ENCODE data around the gene GATAD2B. TPM values are rescaled to one million over a fixed set of nuclear protein-coding genes. Genes with fewer than 3 reads are reported as not detected.
A peak's percentile ranks its signal among the peaks of the same experiment; 100 is the strongest.
"Not testable (repeated sequence)": the region's sequence is repeated elsewhere in the genome, so short reads cannot be mapped to it uniquely, and the experiment has no call there.

GATAD2B gene
- total RNA-seq, 2 donors from 2014 or later, result 58.7 to 102 TPM

- H3K27ac Mint-ChIP-seq, result peak overlapping the region in 1 of 2 donors; percentile 2
- H3K36me3 Mint-ChIP-seq, result peaks cover 0 to 8% of the 10 kb centered on the region in 2 donors
- peaks cover 0 to 5% of the 10 kb centered on the region in 2 donors for H3K9me3 Mint-ChIP-seq
- ATAC-seq (peak in 1 of 2 donors; percentile 90), DNase-seq (ENCODE audit: low spot score in 2 of 2) (no peak)
Observed at GRCh38 chr1:153842006-153842471, 80.7 kb downstream of the GATAD2B start.

GRCh38 chr1:153841463-153841994 lies 81.2 kb downstream of the GATAD2B start:
- Mint-ChIP-seq H3K36me3 (peaks cover 0 to 8% of the 10 kb centered on the region in 2 donors), H3K27ac (no peak overlapping the region), H3K9me3 (peaks cover 0 to 5% of the 10 kb centered on the region in 2 donors)
- DNase-seq (ENCODE audit: low spot score in 2 of 2) (no peak), ATAC-seq (no peak)

- not testable (repeated sequence) for H3K9me3 Mint-ChIP-seq; DNase-seq (ENCODE audit: low spot score in 2 of 2); H3K36me3 Mint-ChIP-seq; ATAC-seq; H3K27ac Mint-ChIP-seq
Observed at GRCh38 chr1:153840774-153841173, 82.0 kb downstream of the GATAD2B start.

GRCh38 chr1:153833968-153834367 lies 88.8 kb downstream of the GATAD2B start:
- not testable (repeated sequence) for H3K27ac Mint-ChIP-seq; H3K36me3 Mint-ChIP-seq; DNase-seq (ENCODE audit: low spot score in 2 of 2); H3K9me3 Mint-ChIP-seq; ATAC-seq

- Mint-ChIP-seq H3K9me3 (no peaks in the 10 kb centered on the region), H3K36me3 (peaks cover 0 to 2% of the 10 kb centered on the region in 2 donors), H3K27ac (no peak overlapping the region)
- ATAC-seq, result no peak
- DNase-seq (ENCODE audit: low spot score in 2 of 2), result no peak
Observed at GRCh38 chr1:153833171-153833570, 89.6 kb downstream of the GATAD2B start.

GRCh38 chr1:153832293-153832692 lies 90.5 kb downstream of the GATAD2B start:
- Mint-ChIP-seq H3K9me3 (no peaks in the 10 kb centered on the region), H3K27ac (no peak overlapping the region), H3K36me3 (peaks cover 0 to 6% of the 10 kb centered on the region in 2 donors)
- DNase-seq (ENCODE audit: low spot score in 2 of 2) (no peak), ATAC-seq (no peak)

- Mint-ChIP-seq H3K36me3 (peaks cover 0 to 6% of the 10 kb centered on the region in 2 donors), H3K27ac (no peak overlapping the region), H3K9me3 (no peaks in the 10 kb centered on the region)
- DNase-seq (ENCODE audit: low spot score in 2 of 2) (no peak), ATAC-seq (no peak)
Observed at GRCh38 chr1:153831026-153831425, 91.7 kb downstream of the GATAD2B start.

- H3K27ac Mint-ChIP-seq, result no peak overlapping the region
- ATAC-seq (peak; percentile 76), DNase-seq (ENCODE audit: low spot score in 2 of 2) (no peak)
- H3K9me3 Mint-ChIP-seq, result no peaks in the 10 kb centered on the region
- H3K36me3 Mint-ChIP-seq, result peaks cover 0 to 6% of the 10 kb centered on the region in 2 donors
Observed at GRCh38 chr1:153827168-153827964, 95.4 kb downstream of the GATAD2B start.

GRCh38 chr1:153818876-153819275 lies 103.9 kb downstream of the GATAD2B start:
- DNase-seq (ENCODE audit: low spot score in 2 of 2), result no peak
- Mint-ChIP-seq H3K9me3 (no peaks in the 10 kb centered on the region), H3K36me3 (peaks cover 6 to 9% of the 10 kb centered on the region in 2 donors), H3K27ac (peak overlapping the region in 1 of 2 donors; percentile 25)
- no peak for ATAC-seq

GRCh38 chr1:153816283-153816889 lies 106.4 kb downstream of the GATAD2B start:
- Mint-ChIP-seq H3K9me3 (no peaks in the 10 kb centered on the region), H3K27ac (no peak overlapping the region), H3K36me3 (peaks cover 11 to 13% of the 10 kb centered on the region in 2 donors)
- no peak for DNase-seq (ENCODE audit: low spot score in 2 of 2)
- ATAC-seq, result no peak

GRCh38 chr1:153805886-153806719 lies 116.7 kb downstream of the GATAD2B start:
- ATAC-seq (peak; percentile 23 to 32), DNase-seq (ENCODE audit: low spot score in 2 of 2) (no peak)
- Mint-ChIP-seq H3K36me3 (peaks cover 2 to 19% of the 10 kb centered on the region in 2 donors), H3K9me3 (no peaks in the 10 kb centered on the region), H3K27ac (peak overlapping the region; percentile 18 to 93)

GRCh38 chr1:153805042-153805745 lies 117.6 kb downstream of the GATAD2B start:
- Mint-ChIP-seq H3K9me3 (no peaks in the 10 kb centered on the region), H3K27ac (peak overlapping the region; percentile 18 to 93), H3K36me3 (peaks cover 0 to 19% of the 10 kb centered on the region in 2 donors)
- peak; percentile 76 to 79 for DNase-seq (ENCODE audit: low spot score in 2 of 2)
- ATAC-seq, result peak; percentile 96 to 98

- peaks cover 0 to 19% of the 10 kb centered on the region in 2 donors for H3K36me3 Mint-ChIP-seq
- DNase-seq (ENCODE audit: low spot score in 2 of 2) (no peak), ATAC-seq (no peak)
- H3K27ac Mint-ChIP-seq, result peak overlapping the region; percentile 49 to 52
- no peaks in the 10 kb centered on the region for H3K9me3 Mint-ChIP-seq
Observed at GRCh38 chr1:153804112-153804511, 118.7 kb downstream of the GATAD2B start.

- H3K9me3 Mint-ChIP-seq, result no peaks in the 10 kb centered on the region
- peaks cover 0 to 19% of the 10 kb centered on the region in 2 donors for H3K36me3 Mint-ChIP-seq
- ATAC-seq (no peak), DNase-seq (ENCODE audit: low spot score in 2 of 2) (no peak)
- H3K27ac Mint-ChIP-seq, result peak overlapping the region; percentile 49 to 78
Observed at GRCh38 chr1:153803470-153804056, 119.2 kb downstream of the GATAD2B start.

GRCh38 chr1:153801786-153802697 lies 120.7 kb downstream of the GATAD2B start:
- Mint-ChIP-seq H3K27ac (peak overlapping the region; percentile 74 to 83), H3K9me3 (no peaks in the 10 kb centered on the region), H3K36me3 (peaks cover 0 to 19% of the 10 kb centered on the region in 2 donors)
- DNase-seq (ENCODE audit: low spot score in 2 of 2), result no peak
- no peak for ATAC-seq

Measured in activated naive CD4-positive, alpha-beta T cell treated with anti-CD3 and anti-CD28 coated beads, Interleukin-2, amount 50 U/mL, for 72 hours (primary cell).